Upper lobe of right lung (tissue), 1 donor: ENCODE measurements around the gene PCNT. TPM values are rescaled to one million over a fixed set of nuclear protein-coding genes. Genes with fewer than 3 reads are reported as not detected.
A peak's percentile ranks its signal among the peaks of the same experiment; 100 is the strongest.

Source experiments
- ATAC-seq: fragments of 200-7000 bp; cut with Tn5 transposase; one replicate; pipeline ENCODE4 v1.9.1; 2020; ENCODE audit warnings: mild to moderate bottlenecking, moderate library complexity
- DNase-seq: peaks from one replicate; pipeline ENCODE4 v3.0.0-alpha.2; 2020
- H3K27ac ChIP-seq: fragments of 200-600 bp; one replicate; pipeline ENCODE4 v1.8.0; 2022
- H3K27me3 ChIP-seq: fragments of 200-600 bp; one replicate; pipeline ENCODE4 v1.8.0; 2022; ENCODE audit warnings: mild to moderate bottlenecking
- H3K36me3 ChIP-seq: fragments of 200-600 bp; one replicate; pipeline ENCODE4 v1.8.0; 2022
- H3K4me1 ChIP-seq: fragments of 200-600 bp; one replicate; pipeline ENCODE4 v1.8.0; 2022
- H3K4me3 ChIP-seq: fragments of 200-600 bp; one replicate; pipeline ENCODE4 v1.8.0; 2022; ENCODE audit warnings: mild to moderate bottlenecking
- H3K9me3 ChIP-seq: fragments of 200-600 bp; one replicate; pipeline ENCODE4 v1.8.0; 2022
- intact Hi-C: fragments of 100-400 bp; cut with DNase I; formaldehyde crosslinking; loops from one replicate; pipeline ENCODE4 v1.11.0; 2022
- total RNA-seq: library from RNA; stranded (reverse); fragmentation: NEBNext Ultra II Directional; extraction: Animal tissue kit (Norgen Biotek cat#: 25700); gene quantifications from one replicate; pipeline ENCODE4 v1.2.1, GENCODE V29; 2021
- TF ChIP-seq, protein P1 (sequence below): fragments of 200-600 bp; IDR thresholded peaks from one replicate; pipeline ENCODE4 v1.8.0; 2022; ENCODE audit warnings: antibody characterized with exemption
- donor health status: DM: no; HTN: yes; CAD: no; lungs with severe emphysema.

Gene PCNT
- total RNA-seq, 1 donor from 2014 or later: 29.3 TPM

DNA sequence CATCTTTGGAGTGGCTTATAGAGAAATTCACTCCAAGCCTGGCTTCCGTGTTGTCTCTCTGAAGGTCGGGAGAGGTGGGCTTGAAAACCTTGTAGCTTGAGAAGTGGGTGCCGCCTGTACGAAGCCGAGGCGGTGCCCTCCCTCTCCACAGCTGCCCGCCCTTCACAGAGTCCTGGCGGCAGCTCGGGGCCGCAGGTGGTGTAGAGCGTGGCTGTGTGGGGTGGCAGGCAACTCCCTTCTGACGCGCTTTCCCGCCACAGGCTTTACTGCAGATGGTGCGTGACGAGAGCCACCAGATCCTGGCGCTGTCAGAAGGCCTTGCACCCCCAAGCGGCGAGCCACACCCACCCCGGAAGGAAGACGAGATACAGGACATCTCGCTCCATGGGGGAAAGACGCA lies 101.6 kb downstream of the PCNT start:
- Histone ChIP-seq H3K4me3 (no peak overlapping the region), H3K36me3 (peaks cover 31% of the 10 kb centered on the region)

DNA sequence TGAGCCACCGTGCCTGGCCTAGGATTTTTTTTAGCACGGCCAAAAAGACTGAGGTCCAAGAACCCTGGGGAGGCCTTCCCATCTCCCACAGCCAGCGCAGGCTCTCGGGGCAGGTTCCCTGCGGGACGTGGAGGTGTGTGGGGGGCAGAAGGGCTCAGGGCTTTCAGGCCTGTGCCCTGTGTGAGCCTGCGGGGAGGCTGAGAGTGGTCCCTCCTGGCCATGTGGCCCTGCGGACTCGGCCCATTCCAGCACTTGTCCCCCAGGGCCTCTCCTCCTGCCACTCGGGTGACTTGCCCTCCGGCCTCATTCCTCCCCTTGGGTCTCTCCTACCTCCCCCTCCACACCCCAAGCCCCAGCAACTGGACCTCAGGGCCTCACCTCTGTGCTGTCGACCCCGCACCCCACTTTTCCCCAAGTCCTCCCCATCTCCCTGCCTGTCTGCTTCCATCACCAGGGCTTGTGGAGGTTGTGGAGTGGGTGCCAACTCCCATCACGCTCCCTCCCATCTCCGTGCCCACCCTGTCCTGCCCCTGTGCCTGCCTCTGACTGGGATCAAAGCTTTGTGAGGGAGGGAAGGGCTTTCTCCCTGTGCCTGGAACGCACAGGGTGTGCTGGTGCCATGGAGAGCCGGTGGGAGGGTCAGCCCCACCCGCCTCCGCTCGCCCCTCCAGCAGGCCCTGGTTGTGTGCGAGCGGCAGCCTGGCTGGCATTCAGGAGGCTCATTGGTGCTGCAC lies 102.5 kb downstream of the PCNT start:
- Histone ChIP-seq H3K4me3 (no peak overlapping the region), H3K36me3 (peaks cover 33% of the 10 kb centered on the region), H3K27ac (no peak overlapping the region), H3K9me3 (no peaks in the 10 kb centered on the region), H3K4me1 (no peaks in the 10 kb centered on the region), H3K27me3 (no peaks in the 10 kb centered on the region)
- TF ChIP-seq, protein P1, sequence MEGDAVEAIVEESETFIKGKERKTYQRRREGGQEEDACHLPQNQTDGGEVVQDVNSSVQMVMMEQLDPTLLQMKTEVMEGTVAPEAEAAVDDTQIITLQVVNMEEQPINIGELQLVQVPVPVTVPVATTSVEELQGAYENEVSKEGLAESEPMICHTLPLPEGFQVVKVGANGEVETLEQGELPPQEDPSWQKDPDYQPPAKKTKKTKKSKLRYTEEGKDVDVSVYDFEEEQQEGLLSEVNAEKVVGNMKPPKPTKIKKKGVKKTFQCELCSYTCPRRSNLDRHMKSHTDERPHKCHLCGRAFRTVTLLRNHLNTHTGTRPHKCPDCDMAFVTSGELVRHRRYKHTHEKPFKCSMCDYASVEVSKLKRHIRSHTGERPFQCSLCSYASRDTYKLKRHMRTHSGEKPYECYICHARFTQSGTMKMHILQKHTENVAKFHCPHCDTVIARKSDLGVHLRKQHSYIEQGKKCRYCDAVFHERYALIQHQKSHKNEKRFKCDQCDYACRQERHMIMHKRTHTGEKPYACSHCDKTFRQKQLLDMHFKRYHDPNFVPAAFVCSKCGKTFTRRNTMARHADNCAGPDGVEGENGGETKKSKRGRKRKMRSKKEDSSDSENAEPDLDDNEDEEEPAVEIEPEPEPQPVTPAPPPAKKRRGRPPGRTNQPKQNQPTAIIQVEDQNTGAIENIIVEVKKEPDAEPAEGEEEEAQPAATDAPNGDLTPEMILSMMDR: no peak
- no peak for DNase-seq
- ATAC-seq: no peak
- intact Hi-C loops: no loop called here

More for the DNA sequence above, 101.6 kb downstream of the PCNT start:
- H3K27me3 ChIP-seq: no peaks in the 10 kb centered on the region
- H3K27ac ChIP-seq: peak overlapping the region; percentile 36
- H3K9me3 ChIP-seq: no peaks in the 10 kb centered on the region
- TF ChIP-seq, protein P1: no peak
- H3K4me1 ChIP-seq: no peaks in the 10 kb centered on the region
- intact Hi-C loops: no loop called here
- ATAC-seq (peak; percentile 12), DNase-seq (no peak)

DNA sequence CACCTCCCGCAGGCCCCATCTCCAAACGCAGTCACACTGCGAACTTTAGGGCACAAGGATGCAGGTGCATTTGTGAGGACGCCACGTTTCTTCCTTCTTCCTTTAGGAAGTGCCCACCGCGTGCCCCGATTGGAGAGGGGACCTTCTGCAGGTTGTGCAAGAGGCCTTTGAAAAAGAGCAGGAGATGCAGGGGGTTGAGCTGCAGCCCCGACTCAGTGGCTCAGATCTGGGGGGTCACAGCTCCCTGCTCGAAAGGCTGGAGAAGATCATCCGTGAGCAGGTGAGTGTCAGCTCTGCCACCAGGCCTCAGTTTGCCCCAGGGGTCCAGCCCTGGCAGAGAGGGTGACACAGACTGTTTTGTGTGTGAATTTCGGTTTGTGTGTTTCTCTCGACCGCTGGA lies 103.6 kb downstream of the PCNT start:
- H3K27ac ChIP-seq: no peak overlapping the region
- H3K9me3 ChIP-seq: no peaks in the 10 kb centered on the region
- DNase-seq (no peak), ATAC-seq (no peak)
- no peak overlapping the region for H3K4me3 ChIP-seq
- H3K27me3 ChIP-seq: no peaks in the 10 kb centered on the region
- intact Hi-C loops: no loop called here
- H3K4me1 ChIP-seq: no peaks in the 10 kb centered on the region
- TF ChIP-seq, protein P1: no peak
- H3K36me3 ChIP-seq: peaks cover 33% of the 10 kb centered on the region

DNA sequence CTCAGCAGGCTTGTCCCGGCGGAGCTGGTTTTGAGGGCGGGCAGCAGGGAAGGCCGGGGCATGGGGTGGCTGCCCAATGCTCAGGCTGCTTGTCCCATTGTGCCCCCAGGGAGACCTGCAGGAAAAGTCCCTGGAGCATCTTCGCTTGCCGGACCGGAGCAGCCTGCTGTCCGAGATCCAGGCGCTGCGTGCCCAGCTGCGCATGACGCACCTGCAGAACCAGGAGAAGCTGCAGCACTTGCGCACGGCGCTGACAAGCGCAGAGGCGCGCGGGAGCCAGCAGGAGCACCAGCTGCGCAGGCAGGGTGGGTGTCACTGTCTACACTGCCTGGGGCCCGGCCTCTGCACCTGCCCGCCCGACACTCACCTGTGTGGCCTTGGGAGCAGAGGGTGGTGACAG lies 104.3 kb downstream of the PCNT start:
- Histone ChIP-seq H3K4me3 (no peak overlapping the region), H3K4me1 (no peaks in the 10 kb centered on the region), H3K27ac (no peak overlapping the region), H3K36me3 (peaks cover 29% of the 10 kb centered on the region), H3K9me3 (no peaks in the 10 kb centered on the region), H3K27me3 (no peaks in the 10 kb centered on the region)
- TF ChIP-seq, protein P1: no peak
- intact Hi-C loops: no loop called here
- DNase-seq (no peak), ATAC-seq (no peak)

DNA sequence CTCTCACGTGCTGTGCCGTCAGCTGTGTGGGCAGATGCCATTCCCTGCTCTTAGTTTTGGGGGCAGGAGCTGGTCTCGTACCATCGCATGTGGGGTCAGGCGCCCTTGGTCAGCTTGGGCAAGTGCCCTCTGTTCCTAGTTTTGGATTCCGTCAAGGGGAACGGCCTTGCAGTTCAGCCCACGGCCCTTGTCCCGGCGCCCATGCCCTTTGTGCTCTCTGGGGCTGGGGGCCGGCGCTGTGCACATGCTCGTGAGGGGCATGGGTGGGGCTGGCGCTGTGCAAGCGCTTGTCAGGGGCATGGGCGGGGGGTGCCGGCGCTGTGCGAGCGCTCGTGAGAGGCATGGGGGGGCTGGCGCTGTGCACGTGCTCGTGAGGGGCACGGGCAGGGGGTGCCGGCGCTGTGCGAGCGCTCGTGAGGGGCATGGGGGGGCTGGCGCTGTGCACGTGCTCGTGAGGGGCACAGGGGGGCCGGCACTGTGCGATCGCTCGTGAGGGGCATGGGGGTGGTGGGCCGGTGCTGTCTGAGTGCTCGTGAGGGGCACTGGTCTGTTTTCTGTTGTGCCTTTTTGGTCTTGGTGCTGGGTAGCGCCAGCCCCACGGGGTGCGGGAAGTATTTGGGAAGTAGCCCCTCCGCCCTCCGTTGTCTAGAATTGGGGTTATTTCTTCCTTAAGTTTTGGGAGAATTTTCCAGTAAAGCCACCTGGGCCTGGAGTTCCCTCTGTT lies 105.2 kb downstream of the PCNT start:
- intact Hi-C loops: no loop called here
- Histone ChIP-seq H3K9me3 (no peaks in the 10 kb centered on the region), H3K36me3 (peaks cover 29% of the 10 kb centered on the region), H3K27ac (no peak overlapping the region), H3K4me1 (no peaks in the 10 kb centered on the region), H3K27me3 (no peaks in the 10 kb centered on the region), H3K4me3 (no peak overlapping the region)
- TF ChIP-seq, protein P1: no peak
- DNase-seq (no peak), ATAC-seq (no peak)
